ENCODE measurements around the gene SYT5.
"Not testable (repeated sequence)": the region's sequence is repeated elsewhere in the genome, so short reads cannot be mapped to it uniquely, and the experiment has no call there.

The SYT5 gene

DNA sequence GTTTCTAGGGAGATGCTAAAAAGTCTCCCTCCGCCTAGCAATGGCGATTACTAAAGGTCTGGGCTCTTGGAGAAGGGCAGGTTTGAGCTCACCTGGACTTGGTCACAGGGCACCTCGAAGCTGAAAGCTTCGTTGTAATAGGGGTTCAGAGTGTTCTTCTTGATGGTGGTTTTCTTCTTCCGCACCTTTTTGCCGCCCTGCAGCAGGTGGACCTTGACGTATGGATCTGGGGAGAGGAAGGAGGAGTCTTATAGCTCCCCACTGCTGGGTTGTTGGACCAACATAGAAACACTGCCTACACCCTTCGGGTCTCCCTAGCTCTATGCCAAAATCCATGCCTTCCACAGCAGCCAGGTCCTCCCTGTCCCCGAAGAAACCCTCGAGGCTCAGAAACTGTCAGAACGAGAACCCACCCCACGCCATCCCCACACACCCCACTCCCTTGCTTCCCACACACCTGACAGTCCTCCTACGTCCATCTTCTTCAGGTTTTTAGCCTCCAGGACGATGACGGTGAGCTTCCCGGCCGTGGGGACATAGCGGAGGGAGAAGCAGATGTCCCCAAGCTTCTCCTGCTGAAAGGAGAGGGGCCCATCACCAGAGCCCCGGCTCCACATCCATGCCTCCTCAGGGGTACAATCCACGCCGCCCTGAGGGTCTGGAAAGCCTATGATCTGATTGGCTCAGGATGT lies 5.5 kb downstream of the SYT5 start:
- TF ChIP-seq CTCF (IDR thresholded peaks at IDR 0.05; ENCODE audit: insufficient read depth, low read depth, low read length, missing control alignments) = no peak
- H3K4me3 ChIP-seq (ENCODE audit: low read depth, low read length) = no peak overlapping the region
- no peak for DNase-seq (ENCODE audit: low read depth)

DNA sequence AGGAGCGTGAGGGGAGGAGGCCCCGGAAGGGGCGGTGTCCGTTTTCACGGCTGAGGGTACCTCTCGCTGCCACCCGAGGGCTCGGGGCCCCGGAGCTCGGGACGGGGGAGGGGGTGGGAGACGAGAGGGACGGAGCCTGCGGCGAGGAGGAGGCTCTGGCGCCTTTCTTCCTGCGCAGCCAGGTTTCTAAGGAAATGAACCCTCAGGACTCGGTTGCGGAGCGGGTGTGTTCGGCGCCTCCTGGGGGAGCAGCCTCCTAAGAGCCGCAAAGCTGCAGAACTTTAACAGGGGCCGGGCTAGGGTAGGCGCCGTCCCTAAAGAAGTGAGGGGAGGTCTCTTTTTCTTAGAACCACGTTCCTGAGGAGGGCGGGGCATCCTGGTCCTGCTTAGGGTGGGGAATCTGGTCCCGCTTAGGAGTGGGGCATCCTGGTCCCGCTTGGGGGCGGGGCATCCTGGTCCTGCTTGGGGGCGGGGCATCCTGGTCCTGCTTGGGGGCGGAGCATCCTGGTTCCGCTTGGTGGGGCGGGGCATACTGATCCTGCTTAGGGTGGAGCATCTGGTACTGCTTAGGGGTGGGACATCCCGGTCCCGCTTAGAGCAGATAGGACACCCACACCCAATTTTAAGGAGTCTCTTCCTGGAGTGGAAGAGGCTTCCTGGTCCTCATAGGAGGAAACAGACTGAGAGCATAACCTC lies 6.2 kb downstream of the SYT5 start:
- no peak for DNase-seq (ENCODE audit: low read depth)
- no peak for TF ChIP-seq CTCF (IDR thresholded peaks at IDR 0.05; ENCODE audit: insufficient read depth, low read depth, low read length, missing control alignments)
- peak overlapping the region; percentile 17; the same call in 1 of the 2 replicates for H3K4me3 ChIP-seq (ENCODE audit: low read depth, low read length)

- no peak for DNase-seq (ENCODE audit: low read depth)
- H3K4me3 ChIP-seq (ENCODE audit: low read depth, low read length) = no peak overlapping the region
- TF ChIP-seq CTCF (IDR thresholded peaks at IDR 0.05; ENCODE audit: insufficient read depth, low read depth, low read length, missing control alignments) = no peak
These were observed 6.8 kb downstream of the SYT5 start for GRCh38 chr19:55173186-55173713.

DNA sequence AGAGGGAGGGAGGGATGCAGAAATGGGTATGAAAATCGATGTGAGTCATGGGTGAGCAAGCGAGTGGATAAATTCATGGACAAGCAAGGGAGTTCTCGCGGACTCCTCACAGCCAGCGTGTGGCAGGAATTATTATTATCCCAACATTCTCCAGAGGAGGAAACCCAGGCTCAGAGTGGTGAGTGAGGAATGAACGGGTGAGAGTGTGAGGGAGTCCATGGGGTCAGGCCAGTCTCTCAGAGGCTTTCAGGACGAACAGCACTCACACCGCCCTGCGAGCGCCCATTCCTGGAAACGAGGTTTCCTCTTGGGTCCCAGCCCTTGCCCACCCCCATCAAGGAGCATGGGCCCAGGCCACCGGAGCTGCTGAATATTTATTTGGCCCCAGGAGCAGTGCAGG lies 7.3 kb downstream of the SYT5 start:
- TF ChIP-seq CTCF (IDR thresholded peaks at IDR 0.05; ENCODE audit: insufficient read depth, low read depth, low read length, missing control alignments) = no peak
- H3K4me3 ChIP-seq (ENCODE audit: low read depth, low read length) = no peak overlapping the region
- no peak for DNase-seq (ENCODE audit: low read depth)

- H3K4me3 ChIP-seq (ENCODE audit: low read depth, low read length); DNase-seq (ENCODE audit: low read depth): not testable (repeated sequence)
These were observed 7.8 kb downstream of the SYT5 start for GRCh38 chr19:55172318-55172717.

- no peak overlapping the region for H3K4me3 ChIP-seq (ENCODE audit: low read depth, low read length)
- no peak for DNase-seq (ENCODE audit: low read depth)
- TF ChIP-seq CTCF (IDR thresholded peaks at IDR 0.05; ENCODE audit: insufficient read depth, low read depth, low read length, missing control alignments) = no peak
These were observed 8.6 kb downstream of the SYT5 start for GRCh38 chr19:55171440-55171839.

- no peak for DNase-seq (ENCODE audit: low read depth)
- no peak for TF ChIP-seq CTCF (IDR thresholded peaks at IDR 0.05; ENCODE audit: insufficient read depth, low read depth, low read length, missing control alignments)
- no peak overlapping the region for H3K4me3 ChIP-seq (ENCODE audit: low read depth, low read length)
These were observed 11.0 kb downstream of the SYT5 start for GRCh38 chr19:55169136-55169535.

All from GM12865 (cell line).